ENCODE data around the gene TUT7.
A peak's percentile ranks its signal among the peaks of the same experiment; 100 is the strongest.

Gene TUT7

DNA sequence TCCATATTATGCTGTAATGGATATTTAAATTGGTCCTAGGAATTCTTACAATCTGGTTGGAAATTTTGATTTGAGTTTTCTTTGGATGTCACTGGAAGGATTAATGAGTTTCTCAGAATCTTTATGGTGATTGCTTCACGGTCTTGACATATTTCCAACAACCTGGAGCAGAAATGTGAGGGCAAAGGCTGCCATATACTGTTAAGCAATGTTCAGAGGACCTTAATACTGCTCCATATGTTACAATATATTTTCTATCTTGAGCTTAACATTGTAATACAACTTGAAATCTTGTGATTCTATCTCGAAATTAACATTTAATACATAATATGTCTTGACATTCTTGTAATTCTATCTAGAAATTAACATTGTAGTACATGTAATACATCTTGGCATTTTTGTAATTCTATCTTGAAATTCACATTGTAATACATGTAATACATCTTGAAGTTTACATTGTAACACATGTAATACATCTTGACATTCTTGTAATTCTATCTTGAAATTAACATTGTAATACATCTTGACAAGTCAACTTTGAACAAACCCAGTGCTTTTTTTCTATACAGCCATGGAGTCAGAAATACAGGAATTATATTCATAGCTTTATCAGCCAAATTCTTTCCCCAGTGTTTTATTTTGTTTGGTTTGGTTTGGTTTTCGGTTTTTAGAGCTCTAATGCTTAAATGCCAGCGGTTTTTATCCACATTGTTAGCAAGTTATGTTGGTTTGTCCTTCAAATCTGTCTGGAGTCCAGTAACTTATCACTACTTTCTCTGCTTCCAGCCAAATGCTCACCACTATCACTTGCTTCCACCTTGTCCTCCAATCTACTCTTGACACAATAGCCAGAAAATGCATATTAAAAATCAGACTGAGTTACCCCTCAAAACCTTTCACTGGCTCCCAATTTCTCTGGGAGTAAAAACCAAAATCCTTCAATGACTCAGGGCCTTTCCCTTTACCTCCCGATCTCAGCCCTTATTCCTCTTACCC is 3.0 kb upstream of the TUT7 start:
- Histone ChIP-seq H3K27me3 (replicated peaks; ENCODE audit: control insufficient read depth, insufficient read depth, low read length) (no peaks in the 10 kb centered on the region), H3K4me3 (replicated peaks; ENCODE audit: low read depth, low read length) (no peak overlapping the region), H3K36me3 (ENCODE audit: control insufficient read depth, insufficient read depth, low read length) (no peaks in the 10 kb centered on the region)
- TF ChIP-seq, protein P1, sequence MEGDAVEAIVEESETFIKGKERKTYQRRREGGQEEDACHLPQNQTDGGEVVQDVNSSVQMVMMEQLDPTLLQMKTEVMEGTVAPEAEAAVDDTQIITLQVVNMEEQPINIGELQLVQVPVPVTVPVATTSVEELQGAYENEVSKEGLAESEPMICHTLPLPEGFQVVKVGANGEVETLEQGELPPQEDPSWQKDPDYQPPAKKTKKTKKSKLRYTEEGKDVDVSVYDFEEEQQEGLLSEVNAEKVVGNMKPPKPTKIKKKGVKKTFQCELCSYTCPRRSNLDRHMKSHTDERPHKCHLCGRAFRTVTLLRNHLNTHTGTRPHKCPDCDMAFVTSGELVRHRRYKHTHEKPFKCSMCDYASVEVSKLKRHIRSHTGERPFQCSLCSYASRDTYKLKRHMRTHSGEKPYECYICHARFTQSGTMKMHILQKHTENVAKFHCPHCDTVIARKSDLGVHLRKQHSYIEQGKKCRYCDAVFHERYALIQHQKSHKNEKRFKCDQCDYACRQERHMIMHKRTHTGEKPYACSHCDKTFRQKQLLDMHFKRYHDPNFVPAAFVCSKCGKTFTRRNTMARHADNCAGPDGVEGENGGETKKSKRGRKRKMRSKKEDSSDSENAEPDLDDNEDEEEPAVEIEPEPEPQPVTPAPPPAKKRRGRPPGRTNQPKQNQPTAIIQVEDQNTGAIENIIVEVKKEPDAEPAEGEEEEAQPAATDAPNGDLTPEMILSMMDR (IDR thresholded peaks at IDR 0.05; ENCODE audit: insufficient read depth, low read length, poor library complexity, severe bottlenecking) = no peak
- no peak for DNase-seq (ENCODE audit: extremely low read depth, insufficient read length)

DNA sequence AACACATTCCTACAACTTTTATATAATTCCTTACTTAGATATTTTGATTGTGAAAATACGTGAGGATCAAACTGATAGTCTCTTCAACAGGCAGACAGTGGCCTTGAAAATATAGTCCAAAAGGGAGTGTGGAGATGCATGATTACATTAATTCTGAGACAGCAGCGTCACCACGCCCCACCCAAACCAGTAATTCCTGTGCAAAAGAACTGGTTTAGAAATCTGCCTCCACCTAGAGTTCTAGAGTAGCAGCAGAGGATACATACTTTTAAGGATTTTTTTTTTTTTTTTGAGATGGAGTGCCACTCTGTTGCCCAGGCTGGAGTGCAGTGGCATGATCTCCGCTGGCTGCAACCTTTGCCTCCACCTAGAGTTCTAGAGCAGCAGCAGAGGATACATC is 1.6 kb upstream of the TUT7 start:
- H3K27me3 ChIP-seq (replicated peaks; ENCODE audit: control insufficient read depth, insufficient read depth, low read length) = no peaks in the 10 kb centered on the region
- no peak for DNase-seq (ENCODE audit: extremely low read depth, insufficient read length)
- no peak overlapping the region for H3K4me3 ChIP-seq (replicated peaks; ENCODE audit: low read depth, low read length)
- no peaks in the 10 kb centered on the region for H3K36me3 ChIP-seq (ENCODE audit: control insufficient read depth, insufficient read depth, low read length)
- TF ChIP-seq, protein P1 (IDR thresholded peaks at IDR 0.05; ENCODE audit: insufficient read depth, low read length, poor library complexity, severe bottlenecking) = no peak

DNA sequence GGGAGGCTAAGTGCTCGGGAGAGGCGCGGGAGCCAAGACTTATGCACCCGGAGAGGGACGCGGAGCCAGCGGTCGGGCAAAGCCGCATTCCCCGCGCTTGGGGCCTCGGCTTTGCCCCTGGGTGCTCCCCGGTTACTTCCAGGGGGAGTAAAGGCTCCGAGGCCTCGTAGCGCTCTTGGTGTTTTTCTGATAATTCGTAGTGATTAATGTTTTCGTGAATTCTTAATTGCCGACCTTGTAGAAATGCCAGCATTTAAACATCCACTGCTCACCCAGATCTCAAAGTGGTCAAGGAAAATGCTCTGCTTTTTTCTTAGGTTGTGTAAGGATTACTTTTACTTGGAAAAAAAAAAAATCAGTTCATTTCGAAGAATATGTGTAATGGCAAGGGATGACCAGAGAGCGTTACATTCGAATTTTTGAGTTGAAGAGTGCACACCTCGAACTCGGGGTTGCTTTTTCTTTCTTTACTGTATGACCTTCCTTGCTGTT is 654 bp upstream of the TUT7 start:
- TF ChIP-seq, protein P1 (IDR thresholded peaks at IDR 0.05; ENCODE audit: insufficient read depth, low read length, poor library complexity, severe bottlenecking) = no peak
- no peak for DNase-seq (ENCODE audit: extremely low read depth, insufficient read length)
- H3K4me3 ChIP-seq (replicated peaks; ENCODE audit: low read depth, low read length) = peak overlapping the region; percentile 66
- no peaks in the 10 kb centered on the region; the same call in 1 of the 2 replicates for H3K36me3 ChIP-seq (ENCODE audit: control insufficient read depth, insufficient read depth, low read length)
- no peaks in the 10 kb centered on the region for H3K27me3 ChIP-seq (replicated peaks; ENCODE audit: control insufficient read depth, insufficient read depth, low read length)

DNA sequence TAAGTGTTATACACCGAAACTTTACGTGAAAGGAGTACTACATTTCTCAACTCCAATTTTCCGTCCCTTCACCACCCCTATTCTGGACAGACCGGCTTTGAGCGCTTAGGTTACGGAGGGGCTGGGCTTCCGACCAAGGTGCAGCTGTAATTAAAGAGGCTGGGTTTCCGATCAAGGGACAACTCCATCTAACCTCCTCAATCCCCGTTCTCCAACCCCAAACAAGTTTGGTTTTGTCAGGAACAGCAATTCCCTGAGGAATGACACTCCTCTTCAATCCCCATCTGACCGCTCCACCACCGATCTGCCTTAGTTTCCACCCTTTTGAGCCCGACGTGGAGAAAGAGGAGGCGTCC is 577 bp downstream of the TUT7 start:
- H3K36me3 ChIP-seq (ENCODE audit: control insufficient read depth, insufficient read depth, low read length) = no peaks in the 10 kb centered on the region; the same call in 1 of the 2 replicates
- no peaks in the 10 kb centered on the region for H3K27me3 ChIP-seq (replicated peaks; ENCODE audit: control insufficient read depth, insufficient read depth, low read length)
- TF ChIP-seq, protein P1 (IDR thresholded peaks at IDR 0.05; ENCODE audit: insufficient read depth, low read length, poor library complexity, severe bottlenecking) = no peak
- no peak for DNase-seq (ENCODE audit: extremely low read depth, insufficient read length)
- peak overlapping the region; percentile 75 for H3K4me3 ChIP-seq (replicated peaks; ENCODE audit: low read depth, low read length)

DNA sequence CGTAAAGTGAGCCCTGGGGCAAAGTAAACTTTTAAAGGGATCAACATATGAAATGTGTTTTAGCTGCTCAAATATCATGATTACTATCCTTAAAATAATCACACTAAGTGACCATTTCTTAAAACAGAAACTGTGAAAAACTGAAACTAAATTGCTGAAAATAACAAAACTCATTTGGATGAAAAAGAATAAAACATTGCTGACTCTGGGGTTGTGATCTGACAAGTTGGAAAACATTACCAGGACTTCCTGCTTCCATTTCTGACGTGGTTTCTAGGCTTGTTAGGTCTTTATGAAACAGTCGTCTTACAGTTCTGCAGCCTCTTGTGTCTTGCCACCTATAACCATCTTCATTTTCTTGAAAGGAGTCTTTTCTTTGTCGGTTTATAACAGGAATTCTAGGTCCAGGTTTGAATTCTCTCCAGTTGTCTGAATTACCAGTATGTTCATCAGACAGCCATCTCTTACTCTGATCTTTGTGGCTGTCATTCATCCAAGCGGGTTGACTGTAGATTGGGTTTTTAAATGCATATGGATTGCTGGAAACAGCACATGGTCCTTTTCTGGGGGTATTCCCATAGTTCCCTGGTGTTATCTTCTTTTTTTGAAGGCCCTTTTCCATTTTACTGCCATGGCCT is 1.7 kb downstream of the TUT7 start:
- TF ChIP-seq, protein P1 (IDR thresholded peaks at IDR 0.05; ENCODE audit: insufficient read depth, low read length, poor library complexity, severe bottlenecking) = no peak
- Histone ChIP-seq H3K36me3 (ENCODE audit: control insufficient read depth, insufficient read depth, low read length) (no peaks in the 10 kb centered on the region; the same call in 1 of the 2 replicates), H3K27me3 (replicated peaks; ENCODE audit: control insufficient read depth, insufficient read depth, low read length) (no peaks in the 10 kb centered on the region), H3K4me3 (replicated peaks; ENCODE audit: low read depth, low read length) (peak overlapping the region; percentile 75)
- DNase-seq (ENCODE audit: extremely low read depth, insufficient read length) = no peak
